Stimulated activated CD4-positive, alpha-beta T cell treated with anti-CD3 and anti-CD28 coated beads, TNF-alpha, amount 100 ng/mL, for 1 hour (primary cell): ENCODE data around the gene STPG1.

Source experiments
- DNase-seq, 3 donors: peaks; one replicate each; pipeline ENCODE4 v3.0.0-alpha.2; 2020; ENCODE audit warnings: low read depth in 3 of 3, low spot score in 1 of 3

STPG1 gene

DNA sequence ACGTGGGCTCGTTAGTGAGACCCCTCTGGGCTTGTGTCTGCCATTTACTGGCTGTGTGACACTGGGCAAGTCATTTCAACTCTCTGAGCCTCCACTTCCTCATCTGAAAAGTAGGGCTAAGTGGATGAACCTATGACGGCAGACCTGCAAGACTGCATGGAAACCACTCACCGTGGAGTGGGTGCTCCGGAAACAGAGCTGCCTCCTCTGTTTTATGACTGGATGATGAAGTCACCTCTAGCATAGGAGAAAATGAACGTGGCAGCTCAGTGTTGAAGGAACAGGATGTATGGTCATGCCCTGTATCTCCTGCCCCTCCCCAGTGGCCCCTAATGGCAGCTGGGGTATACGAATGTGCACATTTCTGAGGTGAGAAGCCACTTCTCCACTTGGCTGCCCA lies 40.5 kb downstream of the STPG1 start:
- no peak for DNase-seq

DNA sequence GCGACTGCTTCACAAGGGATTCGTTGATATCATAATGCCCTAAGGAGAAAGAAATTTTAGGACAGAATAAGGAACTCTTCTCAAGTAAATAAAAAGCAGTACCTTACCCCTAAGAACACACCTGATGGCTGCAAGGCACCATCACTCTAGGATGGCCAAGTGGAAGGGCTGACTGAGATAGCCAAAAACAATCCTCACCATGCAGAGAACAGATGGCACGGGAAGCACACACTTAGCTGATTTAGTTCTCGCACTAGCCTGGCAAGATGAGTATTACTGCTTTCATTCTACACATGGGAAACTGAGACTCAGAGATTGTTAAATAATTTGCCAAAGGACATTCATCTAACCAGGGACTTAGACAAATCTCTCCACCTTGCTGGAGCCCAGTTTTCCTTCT lies 43.8 kb downstream of the STPG1 start:
- DNase-seq = no peak

DNA sequence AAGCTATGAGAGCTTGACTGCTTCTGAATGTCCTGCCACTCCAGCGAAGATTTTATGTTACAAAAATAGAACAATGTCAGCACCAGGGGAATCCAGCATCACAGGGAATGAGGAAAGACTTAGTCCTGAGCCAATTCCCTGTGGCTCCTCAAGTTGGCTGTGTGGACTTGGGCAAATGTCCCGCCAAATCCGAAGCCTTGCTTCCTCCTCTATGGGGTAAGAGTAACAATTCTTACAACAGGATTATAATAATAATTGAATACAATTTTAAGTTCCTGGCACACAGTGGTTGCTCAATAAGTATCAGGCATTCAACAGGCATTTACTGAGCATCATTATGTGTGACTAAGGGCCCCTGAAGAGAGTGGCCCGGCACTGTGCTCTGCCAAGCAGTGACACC lies 44.4 kb downstream of the STPG1 start:
- no peak for DNase-seq

DNA sequence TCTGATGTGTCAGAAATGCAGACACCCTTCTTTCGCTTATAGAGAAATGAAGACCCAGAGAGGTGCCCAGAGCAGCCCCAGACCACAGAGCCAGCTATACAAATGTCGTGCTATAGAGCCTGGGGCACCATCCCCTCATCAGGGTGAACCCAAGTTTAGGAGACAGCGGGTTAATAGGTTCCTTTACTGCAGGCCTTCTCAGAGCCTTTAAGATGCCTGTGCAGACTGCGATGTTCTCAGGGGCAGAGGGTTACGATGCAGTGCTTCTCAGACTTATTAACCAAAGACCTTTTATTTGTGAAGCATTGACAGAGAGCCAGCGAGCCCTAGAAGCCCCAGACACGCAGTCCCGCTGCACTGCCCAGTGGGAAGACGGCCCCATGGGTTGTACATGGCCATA lies 46.9 kb downstream of the STPG1 start:
- no peak for DNase-seq

DNA sequence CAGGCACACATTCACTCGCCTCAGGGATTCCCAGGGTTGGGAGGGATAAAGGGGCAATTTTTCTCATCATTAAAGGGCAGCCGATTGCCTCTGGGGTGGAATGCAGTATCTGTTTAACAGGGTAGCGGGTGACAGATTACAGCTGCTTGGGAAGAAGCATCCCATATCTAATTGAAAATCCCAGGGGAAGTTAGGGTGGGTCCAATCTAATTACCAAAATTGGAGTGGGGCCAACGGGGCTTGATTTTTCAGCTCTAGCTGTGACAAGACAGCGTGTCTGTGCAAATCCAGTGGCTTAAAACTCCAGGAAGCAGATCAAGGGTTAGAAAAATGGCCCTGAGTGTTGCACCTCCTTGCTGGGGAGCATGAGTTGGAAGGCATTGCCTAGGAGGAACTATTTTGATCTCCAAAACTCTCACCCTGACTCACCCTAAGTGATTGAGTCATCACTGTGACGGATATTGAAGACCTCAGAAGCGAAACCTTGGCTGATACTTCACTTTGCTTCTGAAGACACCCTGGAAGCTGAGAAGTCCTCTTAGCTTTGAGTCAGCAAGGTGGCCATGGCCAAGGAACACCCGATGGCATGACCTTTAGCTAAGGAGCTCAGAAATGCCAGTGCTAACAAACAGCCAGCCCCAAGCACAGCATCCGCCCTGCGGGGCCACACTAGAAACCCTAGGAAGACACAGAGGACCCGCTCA lies 48.5 kb downstream of the STPG1 start:
- no peak for DNase-seq

DNA sequence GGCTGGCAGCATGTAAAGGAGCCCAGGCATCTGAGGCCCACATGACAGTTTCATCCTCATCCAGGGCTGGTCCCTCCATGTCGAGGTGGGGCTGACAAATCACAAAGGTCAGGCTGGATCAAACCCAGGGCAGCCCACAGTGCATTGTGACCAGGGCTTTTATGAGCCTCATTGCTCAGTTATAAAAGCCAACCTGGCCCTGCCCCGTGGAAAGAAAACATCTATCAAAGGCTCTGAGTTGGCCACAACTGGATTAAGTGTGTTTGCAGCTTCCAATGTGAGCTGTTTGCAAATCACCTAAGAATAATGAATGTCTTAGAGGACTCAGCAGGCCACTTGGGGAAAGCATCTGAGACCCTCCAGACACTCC lies 49.0 kb downstream of the STPG1 start:
- no peak for DNase-seq

DNA sequence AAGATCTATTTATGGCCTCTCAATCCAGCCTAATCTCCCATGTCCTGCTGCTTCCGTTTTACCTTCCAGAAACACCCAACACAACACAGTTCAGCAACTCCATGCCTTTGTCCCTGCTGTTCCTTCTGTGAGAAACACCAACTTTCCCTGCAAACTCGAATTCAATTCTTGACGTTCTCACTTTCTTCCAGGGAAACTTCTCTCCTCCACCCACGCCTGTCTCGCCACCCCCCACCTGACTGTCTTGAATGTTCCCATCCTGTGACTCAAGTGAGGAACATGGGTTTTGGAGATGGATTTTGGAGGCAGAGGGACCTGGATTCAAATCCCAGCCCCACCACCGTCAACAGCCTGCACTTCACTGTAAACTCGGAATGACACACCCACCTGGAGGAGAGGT lies 49.6 kb downstream of the STPG1 start:
- no peak for DNase-seq

DNA sequence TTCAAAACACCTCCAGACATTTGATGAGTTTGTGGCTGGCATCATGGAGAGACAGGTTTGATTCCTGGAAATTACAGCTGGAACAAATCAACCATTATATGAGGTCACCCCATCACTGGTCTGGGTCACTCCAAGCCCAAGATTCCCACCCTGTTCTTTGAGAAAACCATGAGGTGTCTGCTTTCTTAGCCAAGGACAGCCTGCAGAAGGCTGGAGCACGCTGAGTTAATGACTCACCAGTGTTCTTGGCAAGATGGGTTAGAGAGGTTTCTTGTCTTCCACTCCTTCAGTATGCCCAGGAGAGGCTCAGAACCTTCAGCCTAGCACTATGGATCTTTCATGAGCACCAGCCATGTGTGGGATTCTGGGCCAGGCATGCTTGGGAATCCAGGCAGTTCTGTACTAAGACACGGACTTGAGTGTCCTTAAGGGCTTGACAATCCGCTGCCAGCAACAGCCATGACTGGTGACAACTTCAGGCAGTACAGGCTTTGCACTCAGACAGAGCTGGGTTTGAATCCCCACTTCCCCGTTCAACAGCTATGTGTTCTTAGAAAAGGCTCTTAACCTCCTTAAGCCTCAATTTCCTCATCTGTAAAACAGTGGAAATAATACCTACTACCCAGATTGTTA lies 50.5 kb downstream of the STPG1 start:
- DNase-seq = no peak

DNA sequence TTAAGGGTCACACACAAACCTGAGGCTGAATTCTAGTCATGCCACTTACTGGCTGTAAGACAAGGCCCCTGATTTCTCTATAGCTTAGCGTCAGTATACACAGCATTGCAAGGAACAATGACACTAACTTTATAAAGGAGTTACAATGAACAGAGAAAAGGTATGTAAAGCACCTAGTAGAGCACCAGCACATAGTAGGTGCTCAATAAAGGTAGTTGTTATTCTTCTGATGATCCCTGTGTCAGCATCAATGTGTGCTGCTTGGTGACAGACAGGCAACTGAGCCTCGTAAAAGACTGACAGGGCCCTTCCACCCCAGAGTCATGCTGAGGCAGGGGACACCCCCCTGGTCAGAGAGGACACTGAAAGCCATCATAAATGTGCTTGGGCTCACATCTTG lies 51.2 kb downstream of the STPG1 start:
- no peak for DNase-seq

DNA sequence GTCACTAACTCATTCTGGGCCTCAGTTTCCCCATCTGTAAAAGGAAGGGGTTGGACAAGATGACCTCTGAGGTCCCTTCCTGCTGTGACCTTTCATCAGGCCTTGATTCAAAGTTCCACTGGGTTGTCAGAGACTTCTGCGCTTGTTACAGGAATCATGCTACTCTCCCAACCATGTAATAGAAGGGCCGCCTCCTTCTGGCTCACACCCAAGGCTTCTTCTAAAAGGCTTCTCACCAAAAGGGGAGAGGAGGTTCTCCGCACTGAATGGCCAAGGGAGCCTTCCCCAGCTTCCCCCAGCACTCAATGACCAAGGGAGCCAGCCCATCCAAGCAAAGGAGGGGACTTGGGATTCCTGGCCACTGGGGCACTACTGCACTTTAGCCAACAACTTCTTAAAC lies 51.8 kb downstream of the STPG1 start:
- DNase-seq = no peak

DNA sequence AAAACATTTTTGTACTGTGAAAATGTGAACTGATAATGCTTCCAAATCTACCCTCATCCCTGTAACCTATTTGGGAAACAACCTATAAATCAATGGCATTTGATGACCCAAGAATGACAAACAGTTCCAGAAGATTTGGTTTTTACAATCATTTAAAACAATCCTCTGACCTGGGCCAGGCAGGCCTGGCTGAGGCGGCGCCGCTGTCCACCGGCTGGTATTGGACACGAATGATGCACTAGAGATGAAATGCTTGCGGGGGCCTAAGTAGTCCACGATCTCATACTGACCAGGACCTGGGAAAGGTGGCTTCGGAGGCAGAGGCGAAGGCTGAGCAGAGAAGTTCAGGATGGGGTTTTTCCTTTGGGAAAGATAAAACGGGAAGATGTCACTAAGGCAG lies 52.9 kb downstream of the STPG1 start:
- no peak for DNase-seq

DNA sequence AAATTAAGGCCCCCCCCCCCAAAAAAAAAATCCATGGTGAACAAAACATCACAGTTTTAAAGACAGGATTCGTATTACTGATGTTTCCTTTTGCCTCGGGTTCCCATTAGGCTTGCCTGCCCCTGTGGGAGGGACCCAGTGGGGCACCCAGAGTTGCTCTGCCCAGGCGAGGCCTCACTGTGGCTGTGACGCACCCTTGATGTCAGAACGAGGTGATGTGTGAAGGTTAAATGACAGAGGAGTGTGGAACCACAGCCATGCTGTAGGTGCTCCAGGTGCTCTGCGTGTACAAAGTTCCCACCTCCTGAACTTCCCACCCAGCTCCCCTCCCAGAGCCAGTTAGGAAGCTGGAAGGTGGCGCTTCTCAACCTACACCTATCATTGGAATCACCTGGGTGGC lies 56.5 kb downstream of the STPG1 start:
- DNase-seq = no peak

DNA sequence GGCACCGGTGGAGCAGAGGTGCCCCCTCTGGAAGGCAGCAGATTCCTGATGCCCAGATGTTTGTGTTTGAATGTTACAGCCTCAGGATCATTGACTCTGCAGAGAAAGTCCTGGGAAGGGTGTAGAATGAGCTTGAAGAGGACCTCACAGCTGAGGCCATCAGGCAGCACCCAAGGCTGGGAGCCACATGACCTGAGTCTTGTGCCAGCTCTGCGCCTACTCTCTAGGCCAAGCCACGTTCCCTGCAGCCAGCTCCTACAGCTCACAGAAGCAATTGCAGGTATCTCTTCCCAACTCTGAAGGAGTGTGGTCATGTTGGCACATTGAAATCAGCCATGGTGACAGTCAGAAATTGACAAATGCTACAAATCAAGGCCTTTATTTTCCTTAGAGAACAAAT lies 58.1 kb downstream of the STPG1 start:
- no peak for DNase-seq

DNA sequence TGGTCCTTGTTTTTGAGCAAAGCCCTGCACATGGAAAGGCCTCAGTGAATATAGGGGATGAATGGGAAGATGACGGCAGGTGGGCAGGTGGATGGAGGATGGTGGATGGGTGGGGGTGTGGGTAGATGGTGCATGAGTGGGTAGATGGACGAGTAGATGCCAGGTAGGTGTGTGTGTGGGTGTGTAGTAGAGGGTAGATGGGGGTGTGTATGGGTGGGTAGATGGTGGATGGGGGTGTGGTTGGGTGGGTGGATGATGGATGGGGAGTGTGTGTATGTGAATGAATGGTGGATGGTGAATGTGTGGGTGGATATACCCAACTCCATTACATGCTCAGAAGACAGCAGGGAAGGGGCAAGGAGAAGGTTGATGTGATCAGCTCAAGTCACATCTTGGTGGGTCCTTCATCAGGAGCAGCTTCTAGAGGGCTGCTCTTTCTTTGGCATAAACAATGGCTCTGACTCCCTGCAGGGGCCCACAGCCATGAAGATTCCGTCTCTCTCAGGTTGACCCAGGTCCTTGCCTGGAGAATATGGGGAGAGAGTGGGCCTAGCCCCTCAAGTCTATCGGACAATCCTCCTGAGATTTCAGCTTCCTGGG lies 60.2 kb downstream of the STPG1 start:
- no peak for DNase-seq

DNA sequence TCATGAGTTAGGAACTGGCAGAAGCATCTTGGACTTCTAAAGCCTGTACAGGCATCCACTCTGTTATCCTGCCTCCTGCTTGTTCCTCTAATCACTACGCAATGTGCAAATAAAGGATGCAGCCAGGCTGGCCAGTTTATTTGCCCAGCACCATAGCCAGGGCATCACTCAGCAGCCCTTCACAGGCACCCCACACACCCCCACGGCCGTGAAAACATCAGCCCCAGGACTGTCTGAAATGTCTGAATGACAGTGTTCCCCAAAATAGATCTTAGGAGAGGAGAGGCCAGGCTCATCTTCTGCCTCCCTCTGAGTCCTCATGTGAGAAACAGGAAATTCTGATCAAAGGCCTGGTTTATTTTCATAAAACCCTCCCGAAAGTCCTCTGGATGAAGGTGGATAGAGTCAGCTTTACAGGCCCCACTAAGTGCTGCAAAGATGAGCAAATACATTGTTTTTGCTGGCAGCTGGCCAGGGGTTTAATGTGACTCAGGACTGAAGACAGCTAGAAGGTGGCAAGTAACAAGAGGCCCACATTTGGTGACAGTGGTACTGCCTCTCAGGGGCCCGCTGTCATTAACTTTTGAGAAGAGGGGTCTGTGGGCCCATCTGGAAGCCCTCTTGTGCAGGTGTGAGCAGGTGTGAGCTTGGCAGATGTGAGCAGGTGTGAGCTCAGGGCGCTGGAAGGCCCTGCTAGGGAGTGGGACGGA lies 61.5 kb downstream of the STPG1 start:
- peak in 1 of 3 donors; percentile 28 for DNase-seq

DNA sequence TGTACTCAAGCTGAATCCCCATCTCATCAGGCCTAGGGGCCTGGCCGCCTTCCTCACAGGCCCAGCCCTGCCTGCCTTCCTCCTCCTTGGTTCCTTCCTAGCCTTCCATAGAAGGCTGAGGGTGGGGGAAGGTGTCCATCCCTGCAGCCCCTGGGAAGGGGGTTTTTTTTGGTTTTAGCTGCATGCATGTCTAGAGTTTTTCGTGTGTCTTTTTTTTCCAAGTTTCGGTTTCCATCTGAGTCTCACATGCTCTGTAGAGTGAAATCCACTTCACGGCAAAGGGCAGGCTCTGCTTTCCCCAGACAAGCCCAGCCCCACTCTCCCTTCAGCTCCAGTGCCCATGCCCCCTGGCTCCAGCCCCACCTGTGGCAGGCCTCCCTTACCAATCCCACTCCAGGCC lies 62.3 kb downstream of the STPG1 start:
- no peak for DNase-seq

DNA sequence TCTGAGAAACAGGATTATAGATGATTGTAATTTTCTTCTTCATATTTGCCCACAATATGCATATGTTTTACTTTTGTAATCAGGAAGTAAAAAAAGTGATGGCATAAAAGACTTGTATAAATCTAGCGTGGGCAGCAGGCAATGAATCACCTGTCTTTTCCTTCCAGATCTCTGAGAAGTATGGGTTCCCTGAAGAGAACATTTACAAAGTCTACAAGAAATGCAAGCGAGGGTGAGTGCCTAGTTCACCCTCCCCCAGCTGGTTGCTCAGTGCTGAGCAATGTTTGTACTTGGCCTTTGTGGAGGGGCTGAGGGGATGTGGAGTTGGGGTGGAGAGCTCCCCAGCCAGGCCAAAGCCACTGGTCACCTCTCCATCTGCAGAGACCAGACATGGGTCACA lies 63.7 kb downstream of the STPG1 start:
- DNase-seq = no peak

DNA sequence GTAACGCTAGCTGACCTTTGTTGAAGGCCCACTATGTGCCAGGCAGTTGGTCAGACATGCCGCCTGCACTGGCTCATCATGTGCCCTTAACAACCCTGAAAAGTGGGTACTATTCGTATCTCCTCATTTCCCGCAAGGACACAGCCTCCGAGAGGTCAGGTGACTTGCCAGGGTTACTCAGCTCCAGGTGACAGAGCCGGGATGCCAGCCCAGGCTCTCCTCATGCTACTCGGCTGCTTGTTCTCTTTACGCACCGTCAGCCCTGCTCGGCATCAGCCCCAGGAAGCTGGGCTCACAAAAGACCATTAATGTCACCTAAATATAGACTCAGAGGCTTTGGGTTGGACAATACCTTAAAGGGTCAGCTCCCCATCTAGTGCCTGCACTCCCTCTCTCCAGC lies 65.4 kb downstream of the STPG1 start:
- DNase-seq = no peak

DNA sequence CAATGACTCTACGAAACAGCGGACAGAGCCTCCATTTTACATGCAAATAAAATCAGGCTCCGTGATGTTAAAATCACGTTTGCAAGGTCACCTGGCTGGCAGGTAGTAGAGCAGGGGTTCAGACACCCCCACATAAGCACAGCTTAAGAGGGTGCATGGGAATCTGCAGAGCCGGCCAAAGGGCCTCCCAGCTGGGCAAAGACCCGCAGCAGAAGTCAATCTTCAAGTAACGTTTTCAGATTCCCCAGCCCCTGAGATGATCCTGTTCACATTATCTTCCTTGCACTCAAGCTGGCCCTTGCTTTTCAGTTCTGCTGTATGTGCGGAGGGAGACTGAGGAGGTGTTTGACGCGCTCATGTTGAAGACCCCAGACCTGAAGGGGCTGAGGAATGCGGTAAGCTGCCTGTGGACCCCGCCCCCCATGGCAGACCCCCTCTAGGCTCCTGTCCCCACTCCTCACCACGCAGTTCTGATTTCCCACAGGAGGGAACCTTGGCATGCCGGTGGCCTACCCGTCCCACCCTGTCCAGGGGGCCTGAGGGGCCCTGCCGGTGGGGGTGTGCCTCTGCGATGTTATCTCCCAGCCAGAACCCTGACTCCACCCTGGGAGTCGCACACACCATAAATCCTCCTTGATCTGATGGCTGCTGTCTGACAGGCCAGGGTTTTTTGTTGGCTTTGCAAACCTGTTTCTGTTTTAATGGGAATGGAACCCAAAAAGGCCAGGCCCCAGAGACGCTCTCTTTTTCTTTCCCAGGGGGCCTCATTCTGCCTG lies 66.2 kb downstream of the STPG1 start:
- DNase-seq = no peak

DNA sequence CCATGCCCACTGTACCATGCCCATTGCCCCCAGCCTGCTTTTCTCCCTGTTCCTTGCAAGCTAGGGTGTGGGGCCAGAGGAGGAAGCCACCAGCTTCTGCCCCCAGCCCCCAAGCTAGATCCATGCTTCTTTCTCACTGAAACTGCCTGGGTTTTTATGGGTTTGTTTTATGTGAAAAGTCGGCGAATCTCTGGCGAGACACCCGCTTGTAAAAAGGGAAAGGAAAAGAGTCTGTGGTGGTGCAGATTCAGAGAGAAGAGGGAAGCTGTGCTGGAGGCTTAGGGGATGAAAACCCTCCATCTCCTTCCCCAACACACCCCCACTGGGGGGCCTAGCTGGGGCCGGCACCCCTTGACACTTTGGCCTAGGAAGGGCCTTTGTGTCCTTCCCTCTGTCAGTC lies 68.2 kb downstream of the STPG1 start:
- DNase-seq = no peak

DNA sequence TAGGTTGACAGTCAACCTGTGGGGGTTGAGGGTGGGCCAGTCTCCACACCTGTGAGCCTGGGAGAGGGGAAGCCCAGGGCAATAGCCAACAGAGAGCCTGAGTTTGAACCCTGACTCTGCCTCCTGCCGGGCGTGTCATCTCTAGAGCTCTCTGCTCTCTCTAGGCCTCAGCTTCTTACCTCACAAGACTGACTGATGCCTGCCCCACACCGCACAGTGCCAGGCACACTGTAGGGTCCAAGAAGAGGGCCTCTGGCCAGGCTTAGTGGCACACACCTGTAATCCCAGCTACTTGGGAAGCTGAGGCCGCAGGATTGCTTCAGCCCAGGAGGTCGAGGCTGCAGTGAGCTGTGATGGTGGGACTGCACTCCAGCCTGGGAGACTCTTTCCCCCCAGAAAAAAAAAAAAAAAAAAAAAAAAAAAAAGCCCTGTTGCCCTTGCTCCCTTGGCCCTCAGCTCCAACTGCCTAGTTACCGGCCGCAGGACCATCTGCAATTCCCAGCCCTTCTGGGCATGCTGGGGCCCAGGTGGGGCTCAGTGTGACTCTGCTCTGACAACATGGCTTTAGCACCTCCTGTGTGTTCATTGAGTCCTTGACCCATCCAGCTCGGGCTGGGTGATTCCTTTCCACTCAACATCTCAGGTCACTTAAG lies 69.4 kb downstream of the STPG1 start:
- DNase-seq = no peak
